ENCODE measurements around the gene ADCY7.

Gene ADCY7

DNA sequence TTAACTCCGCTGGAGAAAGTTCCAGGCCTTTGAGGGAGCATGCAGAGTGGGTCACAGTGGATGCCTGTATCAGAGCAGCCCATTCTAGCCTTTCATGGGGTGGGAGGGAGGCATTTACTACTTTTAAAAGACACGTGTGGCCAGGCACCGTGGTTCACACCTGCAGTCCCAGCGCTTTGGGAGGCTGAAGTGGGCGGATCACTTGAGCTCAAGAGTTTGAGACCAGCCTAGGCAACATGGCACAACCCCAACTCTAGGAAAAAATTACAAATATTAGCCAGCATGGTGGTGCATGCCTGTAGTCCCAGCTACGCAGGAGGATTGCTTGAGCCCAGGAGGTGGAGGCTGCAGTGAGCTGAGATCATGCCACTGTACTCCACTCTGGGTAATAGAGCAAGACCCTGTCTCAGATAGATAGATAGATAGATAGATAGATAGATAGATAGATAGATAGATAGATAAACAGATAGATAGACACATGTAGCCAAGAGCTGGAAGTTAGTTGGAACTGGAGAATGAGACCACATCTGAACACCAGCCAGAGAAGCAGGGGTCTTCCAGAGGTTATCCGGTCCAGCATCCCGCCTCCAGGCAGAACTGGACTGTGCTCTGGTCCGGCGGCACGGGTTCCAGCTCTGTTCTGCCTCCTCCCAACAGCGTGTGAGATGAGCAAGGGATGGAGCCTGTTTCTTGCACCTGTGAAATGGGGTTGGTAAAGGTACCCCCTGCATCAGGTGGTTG lies 3.6 kb downstream of the ADCY7 start:
- Histone ChIP-seq H3K9ac (ENCODE audit: low read length) (no peak overlapping the region), H3K4me1 (ENCODE audit: control insufficient read depth, insufficient read depth, low read length) (peaks cover 26% of the 10 kb centered on the region), H3K36me3 (ENCODE audit: control insufficient read depth, insufficient read depth, low read length) (no peaks in the 10 kb centered on the region), H3K9me3 (ENCODE audit: control insufficient read depth, insufficient read depth, low read depth, low read length) (no peaks in the 10 kb centered on the region), H3K27me3 (ENCODE audit: control insufficient read depth, insufficient read depth, low read length) (no peaks in the 10 kb centered on the region), H3K4me3 (ENCODE audit: low read depth, low read length) (no peak overlapping the region), H3K27ac (ENCODE audit: low read depth, low read length) (no peak overlapping the region)

DNA sequence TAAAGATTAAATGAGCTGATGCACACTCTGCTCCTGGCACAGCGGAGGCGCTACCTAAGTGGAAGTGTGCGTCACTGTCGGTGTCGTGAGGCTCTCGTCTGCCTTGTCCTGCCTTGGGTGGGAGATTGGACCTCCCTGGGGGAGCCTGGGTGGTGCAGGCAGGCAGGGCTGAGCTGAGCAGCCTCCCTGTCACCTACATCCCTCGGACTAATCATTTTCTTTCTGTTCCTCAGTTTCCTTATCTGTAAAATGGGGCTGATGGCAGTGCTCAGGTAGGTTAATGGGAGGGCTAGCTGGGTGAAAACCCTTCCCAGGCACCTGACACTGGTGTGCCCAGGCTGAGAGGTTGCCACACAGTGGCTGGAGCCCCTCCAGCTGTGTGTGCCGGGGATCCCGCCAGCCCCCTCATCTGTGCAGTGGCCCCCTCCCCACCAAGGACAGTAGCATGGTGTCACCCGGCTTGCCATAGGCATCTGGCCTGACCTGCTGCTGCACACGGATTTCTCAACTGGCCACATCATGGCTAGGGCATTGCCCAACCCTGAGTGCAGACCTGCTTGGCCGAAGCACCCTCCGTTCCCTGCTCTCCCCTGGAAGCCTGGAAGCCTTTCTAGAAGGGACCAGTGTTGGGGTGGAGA lies 4.3 kb downstream of the ADCY7 start:
- H3K36me3 ChIP-seq (ENCODE audit: control insufficient read depth, insufficient read depth, low read length): no peaks in the 10 kb centered on the region
- H3K9ac ChIP-seq (ENCODE audit: low read length): no peak overlapping the region
- no peaks in the 10 kb centered on the region for H3K27me3 ChIP-seq (ENCODE audit: control insufficient read depth, insufficient read depth, low read length)
- no peak overlapping the region for H3K27ac ChIP-seq (ENCODE audit: low read depth, low read length)
- H3K4me1 ChIP-seq (ENCODE audit: control insufficient read depth, insufficient read depth, low read length): peaks cover 23% of the 10 kb centered on the region
- H3K4me3 ChIP-seq (ENCODE audit: low read depth, low read length): no peak overlapping the region
- H3K9me3 ChIP-seq (ENCODE audit: control insufficient read depth, insufficient read depth, low read depth, low read length): no peaks in the 10 kb centered on the region

DNA sequence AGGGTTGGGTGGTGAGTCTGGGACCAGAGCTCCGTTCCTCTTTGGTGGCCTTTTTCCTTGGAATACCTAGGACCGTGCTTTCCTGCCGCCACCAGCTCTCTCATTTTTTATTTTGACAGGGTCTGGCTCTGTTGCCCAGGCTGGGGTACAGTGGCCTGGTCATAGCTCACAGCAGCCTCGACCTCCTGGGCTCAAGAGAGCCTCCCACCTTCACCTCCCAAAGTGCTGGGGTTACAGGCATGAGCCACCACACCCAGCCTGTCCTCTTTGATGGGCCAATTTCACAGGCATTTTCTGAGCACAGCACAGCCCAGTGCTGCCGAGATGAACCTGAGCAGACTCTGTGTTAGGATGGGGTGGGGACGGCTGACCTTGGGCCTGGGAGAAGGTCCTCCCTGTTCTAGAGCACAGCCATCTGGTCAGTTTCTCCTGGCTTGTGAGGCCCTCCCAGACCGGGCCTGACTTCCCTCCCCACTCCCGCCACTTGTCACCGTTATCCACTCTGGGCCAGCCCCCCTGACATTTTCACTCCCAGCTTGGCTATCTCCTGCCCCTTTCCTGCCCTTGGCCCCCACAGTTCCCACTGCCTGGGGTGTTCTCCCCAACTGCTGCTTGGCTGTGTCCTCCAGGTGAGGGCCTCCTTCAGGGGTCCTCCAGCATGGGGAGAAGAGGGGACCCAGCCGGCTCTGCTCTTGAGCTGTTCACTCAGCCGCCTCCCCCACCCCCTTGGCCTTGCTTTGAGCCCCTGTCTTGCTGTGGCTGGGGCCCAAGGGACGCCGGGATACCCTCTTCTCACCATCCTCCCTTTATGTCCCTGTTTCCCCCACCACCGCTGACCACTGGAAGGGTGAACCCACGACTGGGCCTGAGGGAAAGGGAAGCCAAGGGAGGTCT lies 5.0 kb downstream of the ADCY7 start:
- peaks cover 15% of the 10 kb centered on the region for H3K4me1 ChIP-seq (ENCODE audit: control insufficient read depth, insufficient read depth, low read length)
- no peak overlapping the region for H3K9ac ChIP-seq (ENCODE audit: low read length)
- no peaks in the 10 kb centered on the region for H3K9me3 ChIP-seq (ENCODE audit: control insufficient read depth, insufficient read depth, low read depth, low read length)
- no peaks in the 10 kb centered on the region for H3K36me3 ChIP-seq (ENCODE audit: control insufficient read depth, insufficient read depth, low read length)
- H3K4me3 ChIP-seq (ENCODE audit: low read depth, low read length): no peak overlapping the region
- no peak overlapping the region for H3K27ac ChIP-seq (ENCODE audit: low read depth, low read length)
- H3K27me3 ChIP-seq (ENCODE audit: control insufficient read depth, insufficient read depth, low read length): no peaks in the 10 kb centered on the region

DNA sequence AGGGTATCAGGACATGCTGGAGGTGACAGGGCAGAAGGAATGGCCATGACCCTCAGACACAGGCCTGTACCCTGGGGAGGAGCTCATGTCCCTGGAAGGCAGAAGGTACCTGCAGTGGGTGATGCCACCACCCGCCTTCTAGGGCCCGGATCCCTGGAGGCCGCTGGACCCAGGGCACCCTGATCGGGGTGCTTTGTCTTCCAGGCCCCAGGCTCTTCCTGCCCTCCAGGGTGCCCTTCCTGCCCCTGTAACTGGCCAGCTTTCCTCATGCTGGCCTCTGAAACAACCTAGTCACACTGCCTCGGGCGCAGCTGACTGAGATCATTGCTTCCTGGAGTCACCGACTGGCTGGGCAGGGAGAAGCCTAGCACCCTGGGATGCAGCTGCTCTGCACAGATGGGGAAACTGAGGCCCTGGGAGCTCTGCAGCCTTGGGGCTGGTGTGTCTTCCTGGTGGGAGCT lies 5.8 kb downstream of the ADCY7 start:
- Histone ChIP-seq H3K9ac (ENCODE audit: low read length) (no peak overlapping the region), H3K27ac (ENCODE audit: low read depth, low read length) (no peak overlapping the region), H3K27me3 (ENCODE audit: control insufficient read depth, insufficient read depth, low read length) (no peaks in the 10 kb centered on the region), H3K4me3 (ENCODE audit: low read depth, low read length) (no peak overlapping the region), H3K4me1 (ENCODE audit: control insufficient read depth, insufficient read depth, low read length) (peaks cover 8% of the 10 kb centered on the region), H3K36me3 (ENCODE audit: control insufficient read depth, insufficient read depth, low read length) (no peaks in the 10 kb centered on the region), H3K9me3 (ENCODE audit: control insufficient read depth, insufficient read depth, low read depth, low read length) (no peaks in the 10 kb centered on the region)

DNA sequence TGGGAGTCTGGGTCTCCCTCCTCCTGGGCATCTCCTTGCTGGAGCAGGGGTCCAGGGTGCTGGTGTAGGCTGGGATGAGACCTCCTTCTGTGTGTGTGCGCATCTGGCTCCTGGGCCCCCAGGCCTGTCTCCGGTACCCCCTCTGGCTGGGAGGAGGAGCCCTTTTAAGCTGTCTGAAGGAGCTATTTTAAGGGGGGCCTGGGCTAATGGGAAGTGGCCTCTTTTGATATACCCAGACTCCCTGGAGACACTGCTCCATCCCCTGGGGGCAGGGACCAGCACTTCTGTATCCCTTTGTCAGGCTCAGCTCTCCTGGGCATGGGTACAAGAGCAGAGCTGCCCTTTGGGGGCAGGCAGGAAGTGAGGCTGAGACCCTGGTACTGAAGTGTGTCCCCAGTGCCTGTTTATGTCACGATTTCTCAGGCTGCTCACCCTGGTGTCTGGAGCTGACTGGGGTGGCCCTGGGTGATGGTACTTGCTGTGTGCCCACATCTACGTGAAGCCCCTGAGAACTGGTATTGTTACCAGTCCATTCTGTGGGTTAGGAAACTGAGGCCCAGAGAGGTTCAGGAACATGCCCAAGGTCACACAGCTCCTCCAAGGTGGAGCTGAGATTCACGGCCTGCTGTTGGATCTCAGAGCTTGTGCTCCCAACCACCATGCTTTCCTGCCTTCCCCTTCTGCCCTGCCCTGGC lies 6.5 kb downstream of the ADCY7 start:
- Histone ChIP-seq H3K9me3 (ENCODE audit: control insufficient read depth, insufficient read depth, low read depth, low read length) (no peaks in the 10 kb centered on the region), H3K4me3 (ENCODE audit: low read depth, low read length) (no peak overlapping the region), H3K9ac (ENCODE audit: low read length) (no peak overlapping the region), H3K36me3 (ENCODE audit: control insufficient read depth, insufficient read depth, low read length) (no peaks in the 10 kb centered on the region), H3K27ac (ENCODE audit: low read depth, low read length) (no peak overlapping the region), H3K4me1 (ENCODE audit: control insufficient read depth, insufficient read depth, low read length) (peaks cover 2% of the 10 kb centered on the region), H3K27me3 (ENCODE audit: control insufficient read depth, insufficient read depth, low read length) (no peaks in the 10 kb centered on the region)

DNA sequence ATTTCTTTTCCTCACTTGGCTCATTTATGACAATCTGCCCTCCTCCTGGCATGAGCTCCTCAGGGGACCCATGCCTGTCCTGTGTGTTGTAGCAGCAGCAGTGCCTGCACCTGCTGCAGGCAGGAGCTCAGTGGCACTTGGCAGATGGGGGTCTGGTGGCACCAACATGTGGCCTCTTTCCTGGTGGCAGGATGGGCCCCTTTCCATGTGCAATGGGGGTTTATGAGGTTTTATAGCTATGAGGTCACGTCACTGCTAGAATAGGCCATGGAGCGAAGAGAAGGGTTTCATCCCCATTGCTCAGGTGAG lies 7.0 kb downstream of the ADCY7 start:
- Histone ChIP-seq H3K9ac (ENCODE audit: low read length) (no peak overlapping the region), H3K36me3 (ENCODE audit: control insufficient read depth, insufficient read depth, low read length) (no peaks in the 10 kb centered on the region), H3K27me3 (ENCODE audit: control insufficient read depth, insufficient read depth, low read length) (no peaks in the 10 kb centered on the region), H3K27ac (ENCODE audit: low read depth, low read length) (no peak overlapping the region), H3K4me3 (ENCODE audit: low read depth, low read length) (no peak overlapping the region), H3K9me3 (ENCODE audit: control insufficient read depth, insufficient read depth, low read depth, low read length) (no peaks in the 10 kb centered on the region), H3K4me1 (ENCODE audit: control insufficient read depth, insufficient read depth, low read length) (peaks cover 2% of the 10 kb centered on the region; the same call in 1 of the 2 replicates)

DNA sequence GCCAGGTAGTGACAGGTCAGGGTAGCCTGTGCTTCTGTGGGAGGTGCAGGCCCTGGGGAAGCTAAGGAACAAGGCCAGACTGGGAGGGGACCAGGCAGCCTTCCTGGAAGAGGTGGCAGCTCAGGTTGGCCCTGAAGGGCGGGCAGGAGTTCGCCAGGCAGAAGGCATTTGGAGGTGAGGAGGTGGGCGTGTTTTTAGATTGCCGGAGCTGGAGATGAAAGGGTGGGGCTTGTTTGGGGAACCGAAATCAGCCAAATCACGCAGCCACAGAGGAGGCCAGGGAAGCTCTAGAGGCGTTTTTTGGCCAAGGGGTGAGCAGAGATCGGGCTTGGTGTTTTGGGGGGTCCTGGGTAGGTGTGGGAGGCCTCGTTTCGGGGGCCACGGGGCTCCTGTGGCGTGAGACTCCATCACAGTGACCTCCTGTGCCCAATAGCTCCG lies 7.6 kb downstream of the ADCY7 start:
- Histone ChIP-seq H3K4me1 (ENCODE audit: control insufficient read depth, insufficient read depth, low read length) (peaks cover 2% of the 10 kb centered on the region; the same call in 1 of the 2 replicates), H3K27ac (ENCODE audit: low read depth, low read length) (no peak overlapping the region), H3K9me3 (ENCODE audit: control insufficient read depth, insufficient read depth, low read depth, low read length) (no peaks in the 10 kb centered on the region), H3K36me3 (ENCODE audit: control insufficient read depth, insufficient read depth, low read length) (no peaks in the 10 kb centered on the region), H3K27me3 (ENCODE audit: control insufficient read depth, insufficient read depth, low read length) (no peaks in the 10 kb centered on the region), H3K9ac (ENCODE audit: low read length) (no peak overlapping the region), H3K4me3 (ENCODE audit: low read depth, low read length) (no peak overlapping the region)

DNA sequence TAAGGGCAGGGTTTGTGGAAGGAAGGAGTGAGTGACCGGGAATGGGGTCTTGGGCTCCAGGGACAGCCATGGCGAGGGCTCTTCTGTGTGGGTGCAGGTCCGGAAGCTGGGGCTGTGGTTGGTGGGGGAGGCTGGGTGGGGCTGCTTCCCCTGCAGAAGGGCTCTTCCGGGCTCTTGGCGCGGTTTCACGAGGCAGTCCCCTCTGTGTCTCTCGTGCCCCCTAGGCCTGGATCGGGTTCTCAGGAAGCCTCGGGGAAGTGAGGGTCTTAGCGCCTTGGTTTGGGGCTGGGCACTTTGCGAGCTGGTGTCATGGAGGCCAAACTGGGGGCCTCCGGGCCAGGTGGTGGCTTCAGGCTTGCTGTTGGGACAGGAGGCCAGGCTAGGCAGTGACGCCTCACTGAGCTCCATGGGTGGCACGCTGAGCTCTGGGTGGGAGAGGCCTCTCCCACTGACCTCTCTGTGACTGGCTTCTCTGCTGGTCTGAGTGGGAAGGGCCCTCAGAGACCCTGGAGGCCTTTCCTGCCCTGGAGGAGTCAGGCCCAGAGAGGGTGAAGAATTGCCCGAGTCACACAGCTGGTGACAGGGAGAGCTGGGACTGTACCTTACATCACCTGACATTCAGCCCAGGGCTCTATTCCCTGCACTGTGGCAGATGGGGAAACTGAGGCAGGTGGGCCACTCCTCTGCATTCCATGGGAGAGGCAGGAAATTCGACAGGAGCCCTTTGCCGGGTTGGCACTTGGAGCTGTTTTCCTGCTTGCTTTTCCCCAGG lies 8.2 kb downstream of the ADCY7 start:
- Histone ChIP-seq H3K4me3 (ENCODE audit: low read depth, low read length) (no peak overlapping the region), H3K27ac (ENCODE audit: low read depth, low read length) (no peak overlapping the region), H3K9ac (ENCODE audit: low read length) (no peak overlapping the region), H3K4me1 (ENCODE audit: control insufficient read depth, insufficient read depth, low read length) (peaks cover 3% of the 10 kb centered on the region), H3K27me3 (ENCODE audit: control insufficient read depth, insufficient read depth, low read length) (no peaks in the 10 kb centered on the region), H3K9me3 (ENCODE audit: control insufficient read depth, insufficient read depth, low read depth, low read length) (no peaks in the 10 kb centered on the region), H3K36me3 (ENCODE audit: control insufficient read depth, insufficient read depth, low read length) (no peaks in the 10 kb centered on the region)

DNA sequence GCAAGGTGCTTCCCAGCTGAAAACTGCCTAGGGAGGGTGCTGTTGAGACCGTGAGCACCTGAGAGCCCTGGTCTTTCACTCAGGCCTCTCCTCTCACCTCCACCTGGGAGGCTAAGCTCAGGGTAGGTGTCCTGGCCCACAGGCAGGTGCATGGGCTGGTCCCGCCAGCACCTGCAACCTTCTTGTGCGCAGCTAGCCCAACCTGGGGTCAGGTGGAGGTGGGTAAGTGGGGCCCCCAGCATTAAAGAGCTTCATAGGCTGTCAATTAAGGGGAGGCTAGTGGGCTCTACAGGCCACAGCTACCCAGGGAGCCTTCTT lies 8.7 kb downstream of the ADCY7 start:
- Histone ChIP-seq H3K9me3 (ENCODE audit: control insufficient read depth, insufficient read depth, low read depth, low read length) (no peaks in the 10 kb centered on the region), H3K27me3 (ENCODE audit: control insufficient read depth, insufficient read depth, low read length) (no peaks in the 10 kb centered on the region), H3K4me1 (ENCODE audit: control insufficient read depth, insufficient read depth, low read length) (peaks cover 5% of the 10 kb centered on the region), H3K4me3 (ENCODE audit: low read depth, low read length) (no peak overlapping the region), H3K9ac (ENCODE audit: low read length) (no peak overlapping the region), H3K36me3 (ENCODE audit: control insufficient read depth, insufficient read depth, low read length) (no peaks in the 10 kb centered on the region), H3K27ac (ENCODE audit: low read depth, low read length) (no peak overlapping the region)
